Posterior vena cava (tissue), 2 donors: Measurements from ENCODE around the gene TNNC1. TPM values are rescaled to one million over a fixed set of nuclear protein-coding genes. Genes with fewer than 3 reads are reported as not detected.
A peak's percentile ranks its signal among the peaks of the same experiment; 100 is the strongest.

ENCODE experiments used
- DNase-seq: peaks from one replicate; pipeline ENCODE4 v3.0.0-alpha.2; 2020; ENCODE audit warnings: low spot score
- intact Hi-C, 2 donors: fragments of 100-400 bp; cut with DNase I; formaldehyde crosslinking; loops; one replicate each; pipeline versions ENCODE4 v1.14.1 to v1.14.2; 2022 to 2023
- total RNA-seq, 2 donors: library from RNA; stranded (reverse); fragmentation: NEBNext Ultra II Directional; extraction: Animal tissue kit (Norgen Biotek cat#: 25700); gene quantifications; one replicate each; pipeline ENCODE4 v1.2.1, GENCODE V29; 2021
- donor health status: DM: yes; HTN: yes; CAD: no.
- donor health status: DM: yes; HTN: yes; CAD: no.

TNNC1 gene
- total RNA-seq, 2 donors from 2014 or later = 3.5 to 5.5 TPM

- no peak for DNase-seq
- intact Hi-C loops = loop anchor here in 1 of 2 donors (1.0 to 10.0 kb wide), 2 partner anchors 18 to 442 kb away; no protein-coding TSS in a partner anchor
Observed at GRCh38 chr3:52446631-52447511, 7.0 kb downstream of the TNNC1 start.

GRCh38 chr3:52446042-52446441 is 7.8 kb downstream of the TNNC1 start:
- intact Hi-C loops = loop anchor here in 1 of 2 donors (10.0 kb wide), 1 partner anchor 441 kb away; no protein-coding TSS in a partner anchor
- DNase-seq = no peak

GRCh38 chr3:52444860-52445793 is 8.7 kb downstream of the TNNC1 start, which contains the start of gene SEMA3G:
Gene SEMA3G, minus strand, starts transcription at chr3:52445103. Its CDS starts 76 bp downstream, at chr3:52445027.
- intact Hi-C loops = loop anchor here (2.0 to 10.0 kb wide), 2 partner anchors 16 to 440 kb away; no protein-coding TSS in a partner anchor
- peak; percentile 90 for DNase-seq

GRCh38 chr3:52443791-52444687 is 9.8 kb downstream of the TNNC1 start:
- intact Hi-C loops = loop anchor here (2.0 to 10.0 kb wide), 2 partner anchors 15 to 439 kb away; no protein-coding TSS in a partner anchor
- DNase-seq = no peak

GRCh38 chr3:52443268-52443610 is 10.6 kb downstream of the TNNC1 start:
- DNase-seq = no peak
- intact Hi-C loops = loop anchor here in 1 of 2 donors (10.0 kb wide), 1 partner anchor 438 kb away; no protein-coding TSS in a partner anchor

- DNase-seq = peak; percentile 69
Observed at GRCh38 chr3:52442409-52443267, 11.2 kb downstream of the TNNC1 start.

GRCh38 chr3:52441772-52442332 is 12.0 kb downstream of the TNNC1 start:
- intact Hi-C loops = loop anchor here in 1 of 2 donors (10.0 kb wide), 1 partner anchor 437 kb away; no protein-coding TSS in a partner anchor
- DNase-seq = peak; percentile 67

More at GRCh38 chr3:52442409-52443267, 11.2 kb downstream of the TNNC1 start:
- intact Hi-C loops = loop anchor here in 1 of 2 donors (10.0 kb wide), 1 partner anchor 438 kb away; no protein-coding TSS in a partner anchor

- peak; percentile 70 for DNase-seq
- intact Hi-C loops = loop anchor here in 1 of 2 donors (10.0 kb wide), 1 partner anchor 436 kb away; no protein-coding TSS in a partner anchor
Observed at GRCh38 chr3:52441091-52441771, 12.6 kb downstream of the TNNC1 start.

- intact Hi-C loops = loop anchor here in 1 of 2 donors (10.0 kb wide), 1 partner anchor 436 kb away; no protein-coding TSS in a partner anchor
- DNase-seq = peak; percentile 65
Observed at GRCh38 chr3:52440671-52441070, 13.2 kb downstream of the TNNC1 start.

- peak; percentile 76 for DNase-seq
- intact Hi-C loops = loop anchor here in 1 of 2 donors (10.0 kb wide), 1 partner anchor 435 kb away; no protein-coding TSS in a partner anchor
Observed at GRCh38 chr3:52440249-52440551, 13.6 kb downstream of the TNNC1 start.

GRCh38 chr3:52439426-52440248 is 14.2 kb downstream of the TNNC1 start:
- DNase-seq = peak; percentile 79
- intact Hi-C loops = loop anchor here in 1 of 2 donors (10.0 kb wide), 1 partner anchor 435 kb away; no protein-coding TSS in a partner anchor

GRCh38 chr3:52438579-52439425 is 15.0 kb downstream of the TNNC1 start:
- intact Hi-C loops = no loop called here
- no peak for DNase-seq

GRCh38 chr3:52438104-52438376 is 15.8 kb downstream of the TNNC1 start:
- no peak for DNase-seq
- intact Hi-C loops = no loop called here

GRCh38 chr3:52437326-52438103 is 16.3 kb downstream of the TNNC1 start:
- peak; percentile 75 for DNase-seq
- intact Hi-C loops = no loop called here
